GM18498 (cell line): ENCODE results near the gene ENOX1.
A peak's percentile ranks its signal among the peaks of the same experiment; 100 is the strongest.

Experiments
- ATAC-seq: cut with Tn5 transposase; IDR thresholded peaks from one replicate; pipeline ENCODE4 v1.9.1; 2021; ENCODE audit warnings: mild to moderate bottlenecking, moderate library complexity; ENCODE audit not compliant: unreplicated experiment

The ENOX1 gene

GRCh38 chr13:43676320-43676719 is 110.5 kb downstream of the ENOX1 start:
- ATAC-seq: peak; percentile 97

- no peak for ATAC-seq
These were observed 111.2 kb downstream of the ENOX1 start for GRCh38 chr13:43675577-43675976.

- no peak for ATAC-seq
These were observed 116.8 kb downstream of the ENOX1 start for GRCh38 chr13:43669964-43670363.

- no peak for ATAC-seq
These were observed 117.7 kb downstream of the ENOX1 start for GRCh38 chr13:43669101-43669500.

- no peak for ATAC-seq
These were observed 120.4 kb downstream of the ENOX1 start for GRCh38 chr13:43666403-43666802.

GRCh38 chr13:43665388-43665787 is 121.4 kb downstream of the ENOX1 start:
- ATAC-seq: no peak

GRCh38 chr13:43664700-43665191 is 122.0 kb downstream of the ENOX1 start:
- ATAC-seq: peak; percentile 55

GRCh38 chr13:43663474-43664090 is 123.2 kb downstream of the ENOX1 start:
- ATAC-seq: no peak

- ATAC-seq: no peak
These were observed 123.8 kb downstream of the ENOX1 start for GRCh38 chr13:43662976-43663375.

GRCh38 chr13:43661161-43661830 is 125.5 kb downstream of the ENOX1 start:
- no peak for ATAC-seq

GRCh38 chr13:43657485-43657884 is 129.3 kb downstream of the ENOX1 start:
- ATAC-seq: no peak

GRCh38 chr13:43653980-43654379 is 132.8 kb downstream of the ENOX1 start:
- ATAC-seq: no peak

GRCh38 chr13:43653395-43653794 is 133.4 kb downstream of the ENOX1 start:
- no peak for ATAC-seq

GRCh38 chr13:43652760-43653159 is 134.0 kb downstream of the ENOX1 start:
- ATAC-seq: no peak

- ATAC-seq: no peak
These were observed 135.9 kb downstream of the ENOX1 start for GRCh38 chr13:43650882-43651281.

GRCh38 chr13:43648733-43649132 is 138.0 kb downstream of the ENOX1 start:
- no peak for ATAC-seq

- no peak for ATAC-seq
These were observed 139.3 kb downstream of the ENOX1 start for GRCh38 chr13:43647471-43647870.

- ATAC-seq: no peak
These were observed 146.3 kb downstream of the ENOX1 start for GRCh38 chr13:43640476-43640875.

GRCh38 chr13:43631106-43631505 is 155.7 kb downstream of the ENOX1 start:
- ATAC-seq: no peak

GRCh38 chr13:43629691-43630480 is 156.9 kb downstream of the ENOX1 start:
- no peak for ATAC-seq

- no peak for ATAC-seq
These were observed 159.8 kb downstream of the ENOX1 start for GRCh38 chr13:43626994-43627393.

GRCh38 chr13:43614063-43614462 is 172.7 kb downstream of the ENOX1 start:
- ATAC-seq: no peak
